Activated naive CD8-positive, alpha-beta T cell treated with anti-CD3 and anti-CD28 coated beads, Interleukin-2, amount 10 ng/mL, durations not matched to agents 7 days and 5 days (primary cell): Measurements from ENCODE around the gene TSHR. TPM values are rescaled to one million over a fixed set of nuclear protein-coding genes. Genes with fewer than 3 reads are reported as not detected.
A peak's percentile ranks its signal among the peaks of the same experiment; 100 is the strongest.

Source experiments
- ATAC-seq: fragments of 150-1000 bp; cut with Tn5 transposase; one replicate; pipeline ENCODE4 v1.10.0; 2021; ENCODE audit warnings: low read depth, moderate library complexity
- POLR2A ChIA-PET: fragments of 350-600 bp; sonication (Branson Sonifier 250); formaldehyde crosslinking; loops from one replicate; lab custom pipeline; 2021; ENCODE audit warnings: antibody characterized with exemption; lab: Charles Lee
- DNase-seq: peaks from one replicate; pipeline ENCODE4 v3.0.0; 2021
- H3K27ac Mint-ChIP-seq: one replicate; pipeline ENCODE4 v1.8.0; 2022; ENCODE audit warnings: mild to moderate bottlenecking, mixed read lengths
- H3K27me3 Mint-ChIP-seq: one replicate; pipeline ENCODE4 v1.8.0; 2022; ENCODE audit warnings: mild to moderate bottlenecking, moderate library complexity, mixed read lengths
- H3K36me3 Mint-ChIP-seq: one replicate; pipeline ENCODE4 v1.8.0; 2021; ENCODE audit warnings: mild to moderate bottlenecking, mixed read lengths
- H3K4me1 Mint-ChIP-seq: one replicate; pipeline ENCODE4 v1.8.0; 2021; ENCODE audit warnings: mixed read lengths
- H3K4me3 Mint-ChIP-seq: one replicate; pipeline ENCODE4 v1.8.0; 2022; ENCODE audit warnings: mild to moderate bottlenecking, moderate library complexity, mixed read lengths
- H3K9me3 Mint-ChIP-seq: one replicate; pipeline ENCODE4 v1.8.0; 2021; ENCODE audit warnings: mixed read lengths
- total RNA-seq, 2 experiments: library from RNA; stranded (reverse); gene quantifications; one replicate each; pipeline ENCODE4 v1.2.3, GENCODE V29; 2021

Gene TSHR
- total RNA-seq, 2 experiments from 2014 or later: 0.37 to 0.39 TPM

DNA sequence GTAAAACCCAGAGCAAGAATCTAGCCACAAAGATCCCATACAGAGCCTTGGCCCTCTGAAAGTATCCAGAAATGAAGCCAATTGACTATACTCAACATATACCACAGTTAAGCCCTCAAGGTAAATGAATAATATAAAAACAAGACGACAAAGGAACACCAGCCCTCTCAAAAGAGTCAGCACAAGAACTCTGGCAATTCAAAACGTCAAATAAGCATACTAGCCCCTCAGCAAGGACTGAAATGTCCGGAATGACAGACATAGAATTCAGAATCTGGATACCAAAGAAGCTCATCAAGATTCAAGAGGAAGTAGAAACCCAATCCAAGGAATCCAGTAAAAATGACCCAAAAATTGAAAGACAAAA is 215.4 kb downstream of the TSHR start:
- POLR2A ChIA-PET: interaction anchor here (0.9 to 2.4 kb wide), 13 partner anchors 9 to 236 kb away, joined by 3 to 26 read pairs (median 4); partner anchors contain the start of genes CEP128 and GTF2A1
- ATAC-seq (no peak), DNase-seq (no peak)
- Mint-ChIP-seq H3K27ac (peak overlapping the region; percentile 92), H3K9me3 (no peaks in the 10 kb centered on the region), H3K27me3 (no peaks in the 10 kb centered on the region), H3K4me1 (peaks cover 32% of the 10 kb centered on the region), H3K36me3 (peaks cover 4% of the 10 kb centered on the region), H3K4me3 (peak overlapping the region; percentile 87)

DNA sequence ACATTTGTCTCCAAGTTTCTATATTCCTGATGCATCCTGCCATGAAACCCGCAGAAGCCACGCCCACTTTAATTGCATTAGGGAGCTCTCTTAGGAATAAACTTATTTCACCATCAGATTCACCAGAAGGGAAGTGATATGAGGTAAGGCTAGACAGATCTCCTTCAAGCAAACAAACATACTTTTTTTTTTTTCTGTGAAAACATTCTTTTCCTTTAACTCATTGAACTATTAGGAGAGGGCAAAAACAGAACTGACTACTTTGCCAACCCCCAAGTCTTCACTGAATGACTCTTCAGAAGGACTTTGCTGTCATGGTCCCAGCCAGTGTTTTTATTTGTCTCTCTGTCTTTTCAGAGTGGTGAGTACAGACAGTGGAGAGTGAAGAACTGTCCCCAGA is 216.9 kb downstream of the TSHR start:
- ATAC-seq: no peak
- peaks cover 33% of the 10 kb centered on the region for H3K4me1 Mint-ChIP-seq
- POLR2A ChIA-PET: no interaction called here
- no peak overlapping the region for H3K4me3 Mint-ChIP-seq
- no peak overlapping the region for H3K27ac Mint-ChIP-seq
- H3K36me3 Mint-ChIP-seq: peaks cover 4% of the 10 kb centered on the region
- no peaks in the 10 kb centered on the region for H3K9me3 Mint-ChIP-seq
- H3K27me3 Mint-ChIP-seq: no peaks in the 10 kb centered on the region
- DNase-seq: no peak

DNA sequence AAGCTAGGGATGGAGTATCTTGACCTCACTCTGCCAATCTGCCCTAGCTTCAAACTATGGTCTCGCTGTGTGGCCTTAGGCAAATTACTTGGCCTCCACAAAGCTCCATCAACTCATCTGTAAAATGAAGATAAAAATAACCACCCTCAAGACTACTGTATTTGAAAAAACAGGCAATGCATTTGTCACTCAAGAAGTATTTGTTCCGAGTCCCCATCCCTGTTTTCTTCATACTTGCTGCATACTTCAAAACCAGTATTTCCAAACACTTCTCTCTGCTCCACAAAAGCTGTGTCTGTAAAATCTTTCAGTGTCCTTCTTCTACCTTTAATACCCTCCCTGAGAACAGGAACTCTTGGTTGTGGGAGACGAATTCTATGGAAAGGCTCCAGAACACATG is 217.5 kb downstream of the TSHR start:
- no peaks in the 10 kb centered on the region for H3K9me3 Mint-ChIP-seq

DNA sequence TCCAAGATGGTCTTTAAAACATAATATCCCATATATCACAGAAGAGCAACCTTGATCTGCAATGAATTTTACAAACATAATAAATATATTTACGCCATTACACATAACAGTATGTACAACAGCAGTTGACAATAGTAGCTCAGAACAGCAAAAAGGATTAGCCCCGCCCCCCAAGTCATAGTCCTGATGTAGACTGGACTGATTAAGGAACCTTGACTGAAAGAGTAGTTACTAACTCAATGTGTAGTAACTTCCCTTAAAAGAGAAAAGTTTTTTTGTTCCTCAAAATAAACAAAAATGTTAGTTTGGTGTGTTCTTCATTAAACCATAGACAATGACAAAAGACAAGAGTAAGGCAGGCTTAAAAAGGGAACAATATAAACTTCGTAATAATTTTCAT is 220.8 kb downstream of the TSHR start:
- POLR2A ChIA-PET: no interaction called here
- Mint-ChIP-seq H3K9me3 (no peaks in the 10 kb centered on the region), H3K27ac (no peak overlapping the region)

More for the DNA sequence above, 217.5 kb downstream of the TSHR start:
- DNase-seq (no peak), ATAC-seq (no peak)
- H3K27me3 Mint-ChIP-seq: no peaks in the 10 kb centered on the region
- peaks cover 4% of the 10 kb centered on the region for H3K36me3 Mint-ChIP-seq
- H3K4me3 Mint-ChIP-seq: no peak overlapping the region
- POLR2A ChIA-PET: no interaction called here
- H3K27ac Mint-ChIP-seq: no peak overlapping the region
- H3K4me1 Mint-ChIP-seq: peaks cover 33% of the 10 kb centered on the region

DNA sequence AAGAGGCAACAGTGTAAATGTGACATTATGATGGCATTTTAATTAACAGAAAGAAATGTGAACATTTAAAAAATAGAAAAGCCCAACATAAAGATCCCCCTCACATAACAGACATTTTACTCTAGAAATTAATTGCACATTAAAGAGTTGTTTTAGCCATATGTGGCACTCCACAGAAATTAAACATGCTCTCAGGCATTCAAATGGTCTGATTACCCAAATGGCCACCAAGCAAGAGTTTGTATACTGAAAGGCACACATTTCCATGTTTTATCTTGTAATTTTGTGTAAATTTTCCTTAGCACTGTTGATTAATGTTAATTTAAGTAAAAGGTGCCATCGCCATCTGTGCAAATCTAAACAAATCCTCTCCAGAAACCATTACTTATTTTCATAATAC is 221.8 kb downstream of the TSHR start:
- no peak overlapping the region for H3K4me3 Mint-ChIP-seq
- no peak overlapping the region for H3K27ac Mint-ChIP-seq
- POLR2A ChIA-PET: no interaction called here

More for the DNA sequence above, 220.8 kb downstream of the TSHR start:
- H3K4me1 Mint-ChIP-seq: peaks cover 17% of the 10 kb centered on the region
- no peak overlapping the region for H3K4me3 Mint-ChIP-seq
- DNase-seq (no peak), ATAC-seq (no peak)
- no peaks in the 10 kb centered on the region for H3K27me3 Mint-ChIP-seq
- H3K36me3 Mint-ChIP-seq: peaks cover 13% of the 10 kb centered on the region

DNA sequence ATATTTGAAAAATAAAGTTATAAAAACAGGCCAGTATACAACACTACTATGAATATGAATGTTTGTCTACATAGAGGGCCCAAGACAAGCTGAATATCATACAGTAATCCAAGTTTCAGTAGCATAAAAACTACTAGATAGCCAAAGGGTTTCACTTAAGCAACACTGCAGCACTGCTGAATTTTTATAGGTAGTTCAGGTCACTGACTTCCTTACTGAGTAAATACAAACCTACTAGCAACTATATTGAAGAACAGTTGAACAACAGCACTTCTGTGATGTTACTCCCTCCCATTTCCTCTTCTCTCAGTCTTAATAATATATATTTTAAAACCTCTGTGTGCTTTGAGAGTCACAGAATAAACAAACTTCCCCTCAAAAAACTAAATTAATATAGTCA is 222.6 kb downstream of the TSHR start:
- no peak overlapping the region for H3K4me3 Mint-ChIP-seq
- peaks cover 11% of the 10 kb centered on the region for H3K4me1 Mint-ChIP-seq
- ATAC-seq (no peak), DNase-seq (no peak)
- H3K36me3 Mint-ChIP-seq: peaks cover 22% of the 10 kb centered on the region
- no peak overlapping the region for H3K27ac Mint-ChIP-seq
- no peaks in the 10 kb centered on the region for H3K27me3 Mint-ChIP-seq
- H3K9me3 Mint-ChIP-seq: no peaks in the 10 kb centered on the region
- POLR2A ChIA-PET: no interaction called here

More for the DNA sequence above, 221.8 kb downstream of the TSHR start:
- Mint-ChIP-seq H3K36me3 (peaks cover 16% of the 10 kb centered on the region), H3K4me1 (peaks cover 10% of the 10 kb centered on the region), H3K9me3 (no peaks in the 10 kb centered on the region), H3K27me3 (no peaks in the 10 kb centered on the region)
- DNase-seq: no peak
- ATAC-seq: no peak

DNA sequence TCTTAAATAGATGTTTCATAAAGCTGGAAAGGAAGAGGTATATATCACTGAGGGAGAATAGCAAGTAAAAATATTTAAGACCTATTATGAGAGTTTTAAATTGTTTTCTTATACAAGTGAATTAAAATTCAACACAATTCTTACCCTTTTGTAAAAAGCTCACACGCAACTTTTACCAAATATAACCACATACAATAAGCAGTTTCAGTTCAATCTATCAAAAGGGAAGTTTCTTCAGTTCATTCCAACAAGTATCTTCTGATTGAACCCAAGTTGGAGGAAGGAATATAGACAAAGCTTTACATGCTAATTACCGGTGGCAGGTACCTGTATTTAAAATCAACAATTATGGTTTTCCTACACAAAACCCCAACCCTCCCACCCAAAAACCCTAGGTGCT is 224.2 kb downstream of the TSHR start:
- peaks cover 9% of the 10 kb centered on the region for H3K4me1 Mint-ChIP-seq
- H3K36me3 Mint-ChIP-seq: peaks cover 29% of the 10 kb centered on the region
- DNase-seq: no peak
- H3K27me3 Mint-ChIP-seq: no peaks in the 10 kb centered on the region
- no peak for ATAC-seq
- POLR2A ChIA-PET: no interaction called here
- no peak overlapping the region for H3K27ac Mint-ChIP-seq
- H3K4me3 Mint-ChIP-seq: no peak overlapping the region
- no peaks in the 10 kb centered on the region for H3K9me3 Mint-ChIP-seq

DNA sequence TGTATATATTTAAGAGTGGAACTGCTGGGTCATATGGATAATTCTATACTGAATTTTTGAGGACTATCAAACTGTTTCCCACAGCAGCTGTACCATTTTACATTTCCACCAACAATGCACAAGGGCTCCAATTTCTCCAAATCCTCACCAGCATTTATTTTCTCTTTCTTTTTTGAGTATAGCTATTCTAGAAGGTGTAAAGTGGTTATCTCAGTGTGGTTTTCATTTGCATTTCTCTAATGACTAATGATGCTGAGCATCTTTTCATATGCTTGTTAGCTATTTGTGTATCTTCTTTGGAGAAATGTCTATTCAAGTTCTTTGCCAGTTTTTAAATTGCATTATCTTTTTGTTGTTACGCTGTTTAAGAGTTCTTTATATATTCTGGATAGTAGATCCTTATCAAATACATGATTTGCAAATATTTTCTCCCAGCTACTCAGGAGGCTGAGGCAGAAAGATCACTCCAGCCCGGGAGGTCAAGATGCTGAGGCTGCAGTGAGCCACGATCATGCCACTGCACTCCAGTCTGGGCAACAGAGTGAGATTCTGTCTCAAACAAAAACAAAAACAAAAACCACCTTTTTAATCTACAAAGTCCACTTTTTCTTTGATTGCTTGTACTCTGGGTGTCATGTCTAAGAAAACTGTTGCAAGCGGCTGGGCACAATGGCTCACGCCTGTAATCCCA is 232.6 kb downstream of the TSHR start:
- Mint-ChIP-seq H3K9me3 (no peaks in the 10 kb centered on the region), H3K27me3 (no peaks in the 10 kb centered on the region), H3K4me3 (no peak overlapping the region), H3K36me3 (peaks cover 45% of the 10 kb centered on the region), H3K27ac (peak overlapping the region; percentile 36), H3K4me1 (peaks cover 21% of the 10 kb centered on the region)
- POLR2A ChIA-PET: no interaction called here
- no peak for ATAC-seq
- DNase-seq: no peak

DNA sequence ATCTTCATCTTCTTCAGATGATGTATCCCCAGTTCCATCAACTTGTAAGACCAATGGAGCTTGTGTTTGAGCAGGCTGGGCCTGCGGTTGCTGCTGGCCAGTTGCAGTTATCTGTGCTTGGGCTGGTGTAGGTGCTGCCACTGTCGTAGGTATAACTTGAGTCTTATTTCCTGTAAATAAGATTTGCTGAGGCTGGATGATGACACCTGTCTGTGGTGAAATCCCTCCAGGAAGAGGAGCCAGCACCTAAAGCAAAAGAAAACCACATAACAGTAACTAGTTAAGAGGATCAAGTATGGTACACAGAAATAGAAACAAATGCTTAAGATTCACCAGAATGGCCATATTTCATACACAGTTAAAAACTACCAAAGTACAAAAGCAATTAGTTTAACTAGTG is 237.2 kb downstream of the TSHR start:
- peaks cover 27% of the 10 kb centered on the region for H3K4me1 Mint-ChIP-seq
- POLR2A ChIA-PET: interaction anchor here (1.0 to 2.1 kb wide), 3 partner anchors 9 to 28 kb away, joined by 3 to 7 read pairs (median 3); partner anchors contain the start of gene GTF2A1
- no peaks in the 10 kb centered on the region for H3K9me3 Mint-ChIP-seq
- peaks cover 44% of the 10 kb centered on the region for H3K36me3 Mint-ChIP-seq
- H3K4me3 Mint-ChIP-seq: peak overlapping the region; percentile 70
- peak; percentile 75 for ATAC-seq
- H3K27me3 Mint-ChIP-seq: no peaks in the 10 kb centered on the region
- peak overlapping the region; percentile 89 for H3K27ac Mint-ChIP-seq
- no peak for DNase-seq

DNA sequence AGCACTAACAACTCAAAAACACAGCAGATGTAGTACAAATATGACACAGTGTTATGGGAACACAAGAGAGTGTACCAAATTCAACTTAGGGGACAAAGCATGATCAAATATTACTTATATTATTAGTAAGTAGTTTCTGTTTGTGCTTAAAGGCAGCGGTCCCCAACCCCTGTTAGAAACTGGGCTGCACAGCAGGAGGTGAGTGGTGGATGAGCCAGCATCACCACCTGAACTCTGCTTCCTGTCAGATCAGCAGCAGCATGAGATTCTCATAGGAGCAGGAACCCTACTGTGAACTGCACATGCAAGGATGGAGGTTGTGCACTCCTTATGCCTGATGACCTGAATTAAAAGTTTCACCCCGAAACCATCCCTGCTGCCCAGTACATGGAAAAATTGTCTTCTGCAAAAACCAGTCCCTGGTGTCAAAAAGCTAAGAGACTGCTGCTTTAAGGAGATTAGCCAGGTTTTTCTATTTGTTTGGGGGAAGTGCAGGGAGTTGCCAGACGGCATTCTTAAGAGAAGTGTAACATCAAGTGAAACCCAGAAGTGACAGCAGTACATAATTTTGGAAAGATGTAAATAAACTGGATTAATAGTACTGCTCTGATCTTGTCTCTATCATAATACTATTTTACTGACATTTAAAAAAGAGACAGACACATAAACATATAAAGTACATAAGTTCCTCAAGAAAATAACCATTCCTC is 238.7 kb downstream of the TSHR start:
- ATAC-seq: peak; percentile 48
- Mint-ChIP-seq H3K9me3 (no peaks in the 10 kb centered on the region), H3K36me3 (peaks cover 40% of the 10 kb centered on the region), H3K4me1 (peaks cover 20% of the 10 kb centered on the region), H3K4me3 (no peak overlapping the region), H3K27me3 (no peaks in the 10 kb centered on the region), H3K27ac (peak overlapping the region; percentile 22)
- POLR2A ChIA-PET: interaction anchor here (1.3 to 2.1 kb wide), 2 partner anchors 25 to 27 kb away, joined by 3 to 7 read pairs; partner anchors contain the start of gene GTF2A1
- DNase-seq: no peak

Other genes with a start within 250 kb of the TSHR start
- 10 to 100 TPM; 30.0 to 32.9 TPM for gene CEP128, start 13.9 kb upstream of the TSHR start, total RNA-seq